Loucy (cell line): ENCODE results near the gene ADGRF3.
A peak's percentile ranks its signal among the peaks of the same experiment; 100 is the strongest.

Experiments
- H2AFZ ChIP-seq: fragments of 200-600 bp; sonication (generic); 2 replicates; pipeline ENCODE4 v1.6.0; 2016; ENCODE audit warnings: antibody characterized with exemption, mild to moderate bottlenecking, low read length, moderate library complexity
- H3F3A ChIP-seq: fragments of 200-600 bp; 2 replicates; pipeline ENCODE4 v1.6.0; 2016; ENCODE audit warnings: antibody characterized with exemption, low read depth, mild to moderate bottlenecking
- H3K27me3 ChIP-seq: fragments of 200-600 bp; sonication (generic); 2 replicates; pipeline ENCODE4 v1.6.1; 2014; ENCODE audit warnings: low read length, mild to moderate bottlenecking; ENCODE audit not compliant: insufficient read depth, poor library complexity, severe bottlenecking
- H3K36me3 ChIP-seq: fragments of 200-600 bp; sonication (generic); 2 replicates; pipeline ENCODE4 v1.6.1; 2016; ENCODE audit warnings: low read length; ENCODE audit not compliant: insufficient read depth
- H3K4me1 ChIP-seq: fragments of 200-600 bp; sonication (generic); 2 replicates; pipeline ENCODE4 v1.5.1; 2014; ENCODE audit warnings: low read length, mild to moderate bottlenecking; ENCODE audit not compliant: insufficient read depth, poor library complexity, severe bottlenecking
- H3K4me2 ChIP-seq: fragments of 200-600 bp; sonication (generic); 2 replicates; pipeline ENCODE4 v1.6.0; 2014; ENCODE audit warnings: antibody characterized with exemption, low read length, low read depth, mild to moderate bottlenecking; ENCODE audit not compliant: poor library complexity, severe bottlenecking
- H3K4me3 ChIP-seq: fragments of 200-600 bp; sonication (generic); 2 replicates; pipeline ENCODE4 v1.5.1; 2014; ENCODE audit warnings: low read length, mild to moderate bottlenecking, mixed read lengths; ENCODE audit not compliant: poor library complexity, severe bottlenecking
- H3K79me2 ChIP-seq: fragments of 200-600 bp; sonication (generic); 2 replicates; pipeline ENCODE4 v1.6.1; 2014; ENCODE audit warnings: low read length; ENCODE audit not compliant: insufficient read depth
- H3K9ac ChIP-seq: fragments of 200-600 bp; sonication (generic); 2 replicates; pipeline ENCODE4 v1.6.0; 2014; ENCODE audit warnings: mild to moderate bottlenecking, low read depth, low read length, moderate library complexity; ENCODE audit not compliant: poor library complexity, severe bottlenecking
- H3K9me2 ChIP-seq: fragments of 200-600 bp; sonication (generic); replicated peaks from 2 replicates; pipeline ENCODE4 v1.6.1; 2016; ENCODE audit warnings: low read depth, low read length, mixed read lengths
- H3K9me3 ChIP-seq: fragments of 200-600 bp; sonication (generic); 2 replicates; pipeline ENCODE4 v1.6.1; 2014; ENCODE audit warnings: mild to moderate bottlenecking, antibody characterized with exemption, low read length, low read depth; ENCODE audit not compliant: insufficient read depth
- H4K20me1 ChIP-seq: fragments of 200-600 bp; sonication (generic); 2 replicates; pipeline ENCODE4 v1.6.0; 2014; ENCODE audit warnings: antibody characterized with exemption, low read length, mild to moderate bottlenecking; ENCODE audit not compliant: insufficient read depth, poor library complexity, severe bottlenecking
- CTCF ChIP-seq: fragments of 200-600 bp; sonication (generic); conservative IDR thresholded peaks from 2 replicates; pipeline ENCODE4 v1.5.1; 2014; ENCODE audit warnings: mild to moderate bottlenecking, antibody characterized with exemption, low read length
- EZH2phosphoT487 ChIP-seq: fragments of 200-600 bp; IDR thresholded peaks from 2 replicates; pipeline ENCODE4 v1.6.1; 2018; ENCODE audit warnings: antibody characterized with exemption, mild to moderate bottlenecking, moderate library complexity, borderline replicate concordance

The ADGRF3 gene

GRCh38 chr2:26344581-26345282 is 1.9 kb downstream of the ADGRF3 start:
- Histone ChIP-seq H3K4me3 (peak overlapping the region; percentile 91), H3K27me3 (no peaks in the 10 kb centered on the region), H3K4me1 (peaks cover 30% of the 10 kb centered on the region), H3K9ac (peak overlapping the region; percentile 91), H3K9me2 (no peaks in the 10 kb centered on the region), H4K20me1 (peaks cover 34% of the 10 kb centered on the region), H3K79me2 (peaks cover 55% of the 10 kb centered on the region), H3K4me2 (peak overlapping the region; percentile 88), H3K9me3 (no peaks in the 10 kb centered on the region), H3K36me3 (no peaks in the 10 kb centered on the region), H3F3A (no peaks in the 10 kb centered on the region), H2AFZ (peak overlapping the region; percentile 88; the same call in 1 of the 2 replicates)
- TF ChIP-seq EZH2phosphoT487 (no peak), CTCF (no peak)

GRCh38 chr2:26340831-26341230 is 5.8 kb downstream of the ADGRF3 start:
- H3K4me2 ChIP-seq: no peak overlapping the region
- H3F3A ChIP-seq: no peaks in the 10 kb centered on the region
- no peaks in the 10 kb centered on the region for H3K27me3 ChIP-seq
- H2AFZ ChIP-seq: no peak overlapping the region
- peaks cover 8% of the 10 kb centered on the region for H4K20me1 ChIP-seq
- no peak overlapping the region for H3K4me3 ChIP-seq
- peaks cover 11% of the 10 kb centered on the region for H3K4me1 ChIP-seq
- H3K9me3 ChIP-seq: no peaks in the 10 kb centered on the region
- no peaks in the 10 kb centered on the region for H3K36me3 ChIP-seq
- peaks cover 18% of the 10 kb centered on the region for H3K79me2 ChIP-seq
- no peaks in the 10 kb centered on the region for H3K9me2 ChIP-seq
- no peak overlapping the region for H3K9ac ChIP-seq
- no peak for TF ChIP-seq CTCF
- TF ChIP-seq EZH2phosphoT487: no peak

GRCh38 chr2:26337298-26337697 is 9.3 kb downstream of the ADGRF3 start:
- Histone ChIP-seq H3K27me3 (no peaks in the 10 kb centered on the region), H3K4me1 (peaks cover 3% of the 10 kb centered on the region), H3K36me3 (no peaks in the 10 kb centered on the region), H4K20me1 (no peaks in the 10 kb centered on the region), H3K9me3 (no peaks in the 10 kb centered on the region), H3K9ac (no peak overlapping the region), H3K9me2 (no peaks in the 10 kb centered on the region), H2AFZ (no peak overlapping the region), H3K4me3 (no peak overlapping the region), H3K79me2 (no peaks in the 10 kb centered on the region), H3K4me2 (no peak overlapping the region), H3F3A (no peaks in the 10 kb centered on the region)
- no peak for TF ChIP-seq CTCF
- TF ChIP-seq EZH2phosphoT487: no peak
